CD4-positive, CD25-positive, alpha-beta regulatory T cell (primary cell): ENCODE measurements around the gene SAE1. TPM values are rescaled to one million over a fixed set of nuclear protein-coding genes. Genes with fewer than 3 reads are reported as not detected.
A peak's percentile ranks its signal among the peaks of the same experiment; 100 is the strongest.

ENCODE experiments used
- ATAC-seq, 2 donors: fragments of 150-1000 bp; cut with Tn5 transposase; one replicate each; pipeline ENCODE4 v1.10.0; 2021; ENCODE audit warnings: low read depth in 2 of 2, moderate number of reproducible peaks in 2 of 2, moderate library complexity in 1 of 2
- DNase-seq, 3 donors: peaks; one replicate each; pipeline versions ENCODE4 v3.0.0 to v3.0.0-alpha.2; 2012 to 2022; ENCODE audit warnings: mixed read lengths in 1 of 3
- H3K27ac ChIP-seq: one replicate; pipeline ENCODE4 v1.7.0; 2013; ENCODE audit warnings: mild to moderate bottlenecking, low read length; ENCODE audit not compliant: insufficient read depth, poor library complexity, severe bottlenecking
- H3K27me3 ChIP-seq: one replicate; pipeline ENCODE4 v1.7.0; 2013; ENCODE audit warnings: low read length; ENCODE audit not compliant: control insufficient read depth, insufficient read depth
- H3K36me3 ChIP-seq: one replicate; pipeline ENCODE4 v1.7.0; 2013; ENCODE audit warnings: mild to moderate bottlenecking, low read length, moderate library complexity; ENCODE audit not compliant: control insufficient read depth, insufficient read depth
- H3K4me1 ChIP-seq: 2 replicates; pipeline ENCODE4 v1.7.0; 2013; ENCODE audit warnings: mild to moderate bottlenecking, low read length; ENCODE audit not compliant: insufficient read depth, control insufficient read depth, poor library complexity, severe bottlenecking
- H3K4me3 ChIP-seq: one replicate; pipeline ENCODE4 v1.7.0; 2013; ENCODE audit warnings: low read depth, mild to moderate bottlenecking, low read length, moderate library complexity
- H3K9me3 ChIP-seq, 2 experiments: 1 replicate in 1 of 2; 2 replicates in 1 of 2; pipeline ENCODE4 v1.7.0; 2013; ENCODE audit warnings: low read length in 2 of 2, mild to moderate bottlenecking in 1 of 2, moderate library complexity in 1 of 2; ENCODE audit not compliant: control insufficient read depth in 2 of 2
- H3K27ac Mint-ChIP-seq, 3 donors: one replicate each; pipeline ENCODE4 v1.8.0; 2020 to 2022; ENCODE audit warnings: mild to moderate bottlenecking in 3 of 3, mixed read lengths in 3 of 3, moderate library complexity in 2 of 3
- H3K27me3 Mint-ChIP-seq: one replicate; pipeline ENCODE4 v1.8.0; 2022; ENCODE audit warnings: mild to moderate bottlenecking, mixed read lengths
- H3K36me3 Mint-ChIP-seq: one replicate; pipeline ENCODE4 v1.8.0; 2020; ENCODE audit warnings: mixed read lengths
- H3K4me1 Mint-ChIP-seq, 4 donors: one replicate each; pipeline ENCODE4 v1.8.0; 2020 to 2022; ENCODE audit warnings: mixed read lengths in 4 of 4, mild to moderate bottlenecking in 1 of 4
- H3K4me3 Mint-ChIP-seq, 4 donors: one replicate each; pipeline ENCODE4 v1.8.0; 2020 to 2022; ENCODE audit warnings: mild to moderate bottlenecking in 4 of 4, mixed read lengths in 4 of 4, moderate library complexity in 3 of 4
- H3K9me3 Mint-ChIP-seq, 7 donors: one replicate each; pipeline ENCODE4 v1.8.0; 2020 to 2022; ENCODE audit warnings: mixed read lengths in 7 of 7, mild to moderate bottlenecking in 3 of 7, moderate library complexity in 2 of 7
- polyA plus RNA-seq, 4 donors: library from polyadenylated mRNA; unstranded; fragments of 300-500 nt; fragmentation: Illumina TruSeq; gene quantifications; one replicate each; pipeline ENCODE4 v1.2.3, GENCODE V29; 2021
- total RNA-seq: library from RNA; stranded (reverse); gene quantifications from one replicate; pipeline ENCODE4 v1.2.3, GENCODE V29; 2022

SAE1 gene
- total and polyA plus RNA-seq, 5 donors from 2014 or later: 45.5 to 127 (median 110) TPM

DNA sequence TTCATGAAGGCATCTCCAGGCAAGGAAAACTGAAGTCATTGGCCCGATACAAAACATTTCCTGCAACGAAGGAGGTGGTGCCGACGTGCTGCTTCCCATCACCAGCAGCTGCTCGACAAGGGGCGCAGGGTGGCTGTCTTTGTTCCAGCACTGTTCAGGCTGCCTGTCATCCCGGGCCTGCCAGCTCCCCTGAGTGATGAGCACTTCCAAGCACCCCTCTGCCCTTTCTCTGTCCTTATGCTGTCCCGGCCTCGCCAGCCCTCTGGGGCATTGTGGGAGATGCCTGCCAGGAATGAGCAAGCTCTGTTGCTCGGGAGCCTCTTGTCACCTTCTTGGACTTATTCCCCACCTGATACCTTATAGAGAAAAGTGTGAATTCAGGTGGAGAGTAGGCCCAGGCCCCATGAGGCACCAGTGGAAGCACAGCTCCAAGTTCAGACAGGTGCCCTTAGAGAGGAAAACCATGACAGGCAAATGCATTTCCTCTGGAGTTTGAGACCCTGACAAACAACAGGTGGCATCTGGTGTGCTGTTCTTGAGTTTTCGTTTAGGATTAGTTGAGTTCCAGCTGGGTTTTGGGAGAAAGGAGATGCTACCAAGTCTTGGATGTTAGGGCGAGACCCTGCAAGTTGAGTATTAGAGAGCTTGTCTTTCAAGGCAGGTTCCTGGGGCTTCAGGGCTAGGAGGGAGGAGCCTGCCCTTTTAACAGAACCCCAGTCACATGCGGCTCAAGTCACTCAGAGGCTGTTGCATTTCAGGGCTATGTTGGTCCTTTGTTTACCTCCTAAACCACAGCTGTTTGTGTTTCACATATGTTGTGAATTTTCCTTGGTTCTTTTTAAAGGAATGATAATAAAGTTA, 78.9 kb downstream of the SAE1 start:
- Mint-ChIP-seq H3K27ac (peak overlapping the region in 1 of 3 donors; percentile 82), H3K4me1 (peaks cover 5 to 9% (median 9%) of the 10 kb centered on the region in 4 donors), H3K9me3 (no peaks in the 10 kb centered on the region), H3K4me3 (no peak overlapping the region), H3K27me3 (no peaks in the 10 kb centered on the region), H3K36me3 (peaks cover 43% of the 10 kb centered on the region)
- ATAC-seq: no peak
- Histone ChIP-seq H3K36me3 (peaks cover 44% of the 10 kb centered on the region), H3K27me3 (no peaks in the 10 kb centered on the region), H3K9me3 (no peaks in the 10 kb centered on the region), H3K27ac (no peak overlapping the region), H3K4me3 (no peak overlapping the region), H3K4me1 (peaks cover 7% of the 10 kb centered on the region)
- DNase-seq: no peak

- H3K27ac Mint-ChIP-seq: peak overlapping the region in 2 of 3 donors; percentile 82 to 94
Measured at GRCh38 chr19:47210180-47210490, 79.5 kb downstream of the SAE1 start.

DNA sequence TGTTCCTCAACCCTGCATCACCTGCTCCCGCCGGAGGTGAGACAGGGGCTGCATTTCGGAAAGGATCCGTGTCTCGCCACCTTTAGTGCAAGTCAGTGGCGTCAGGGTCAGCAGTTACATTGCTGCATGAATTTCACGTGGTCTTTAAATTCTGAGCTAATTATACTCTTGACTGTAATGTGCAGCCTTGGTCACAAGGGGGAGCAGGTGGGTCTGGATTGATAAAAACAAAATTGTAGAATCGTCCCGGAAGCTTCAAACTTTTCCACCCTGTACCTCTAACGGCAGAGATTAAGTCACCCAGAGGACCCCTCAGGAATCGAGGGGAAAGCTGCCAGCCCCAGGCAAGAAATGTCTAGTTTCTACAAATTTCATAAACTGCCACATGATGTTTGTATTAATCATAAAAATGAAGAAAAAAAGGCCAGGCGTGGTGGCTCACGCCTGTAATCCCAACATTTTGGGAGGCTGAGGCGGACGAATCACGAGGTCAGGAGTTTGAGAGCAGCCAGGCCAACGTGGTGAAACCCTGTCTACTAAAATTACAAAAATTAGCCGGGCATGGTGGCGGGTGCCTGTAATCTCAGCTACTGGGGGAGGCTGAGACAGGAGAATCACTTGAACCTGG, 80.2 kb downstream of the SAE1 start:
- Mint-ChIP-seq H3K36me3 (peaks cover 33% of the 10 kb centered on the region), H3K27me3 (no peaks in the 10 kb centered on the region), H3K4me1 (peaks cover 5 to 9% (median 9%) of the 10 kb centered on the region in 4 donors), H3K27ac (peak overlapping the region; percentile 72 to 94 (median 82)), H3K9me3 (no peaks in the 10 kb centered on the region), H3K4me3 (peak overlapping the region in 2 of 4 donors; percentile 3)
- no peaks in the 10 kb centered on the region for H3K27me3 ChIP-seq
- ATAC-seq (peak; percentile 77 to 79), DNase-seq (peak; percentile 72 to 85 (median 76))
- H3K9me3 ChIP-seq: no peaks in the 10 kb centered on the region
- H3K4me1 ChIP-seq: peaks cover 7% of the 10 kb centered on the region
- no peak overlapping the region for H3K4me3 ChIP-seq
- no peak overlapping the region for H3K27ac ChIP-seq
- H3K36me3 ChIP-seq: peaks cover 32% of the 10 kb centered on the region

More at GRCh38 chr19:47210180-47210490, 79.5 kb downstream of the SAE1 start:
- Histone ChIP-seq H3K4me3 (no peak overlapping the region), H3K36me3 (peaks cover 38% of the 10 kb centered on the region), H3K4me1 (peaks cover 7% of the 10 kb centered on the region), H3K27me3 (no peaks in the 10 kb centered on the region), H3K9me3 (no peaks in the 10 kb centered on the region), H3K27ac (no peak overlapping the region)
- Mint-ChIP-seq H3K9me3 (no peaks in the 10 kb centered on the region), H3K27me3 (no peaks in the 10 kb centered on the region), H3K36me3 (peaks cover 37% of the 10 kb centered on the region), H3K4me3 (no peak overlapping the region), H3K4me1 (peaks cover 5 to 9% (median 9%) of the 10 kb centered on the region in 4 donors)
- no peak for ATAC-seq
- no peak for DNase-seq

DNA sequence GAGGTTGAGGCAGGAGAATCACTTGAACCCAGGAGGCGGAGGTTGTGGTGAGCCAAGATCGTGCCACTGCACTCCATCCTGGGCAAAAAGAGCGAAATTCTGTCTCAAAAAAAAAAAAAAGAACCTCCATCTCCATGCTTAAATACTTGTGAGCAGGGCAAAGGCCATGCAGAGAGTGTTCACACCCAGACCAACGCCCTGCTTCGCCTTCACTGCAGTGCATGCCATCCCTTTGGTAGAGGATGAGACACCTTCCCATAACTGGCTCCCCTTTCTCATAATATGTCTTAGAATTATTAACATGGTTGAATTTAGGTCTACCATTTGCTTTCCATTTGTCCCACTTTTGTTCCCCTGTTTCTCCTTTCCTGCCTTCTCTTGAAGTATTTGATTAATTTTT, 84.9 kb downstream of the SAE1 start:
- Histone ChIP-seq H3K27ac (no peak overlapping the region), H3K4me1 (peaks cover 5% of the 10 kb centered on the region), H3K36me3 (no peaks in the 10 kb centered on the region), H3K27me3 (no peaks in the 10 kb centered on the region), H3K4me3 (no peak overlapping the region), H3K9me3 (no peaks in the 10 kb centered on the region)
- no peak for DNase-seq
- no peak for ATAC-seq
- H3K4me3 Mint-ChIP-seq: no peak overlapping the region
- no peaks in the 10 kb centered on the region for H3K9me3 Mint-ChIP-seq
- no peaks in the 10 kb centered on the region for H3K27me3 Mint-ChIP-seq
- no peak overlapping the region for H3K27ac Mint-ChIP-seq
- peaks cover 3 to 7% (median 5%) of the 10 kb centered on the region in 4 donors for H3K4me1 Mint-ChIP-seq
- H3K36me3 Mint-ChIP-seq: peaks cover 3% of the 10 kb centered on the region

GRCh38 chr19:47221080-47221841, 90.6 kb downstream of the SAE1 start:
- no peaks in the 10 kb centered on the region for H3K27me3 ChIP-seq
- H3K9me3 Mint-ChIP-seq: no peaks in the 10 kb centered on the region
- peaks cover 7% of the 10 kb centered on the region for H3K36me3 Mint-ChIP-seq
- no peak for ATAC-seq
- H3K9me3 ChIP-seq: no peaks in the 10 kb centered on the region
- peaks cover 6% of the 10 kb centered on the region for H3K36me3 ChIP-seq
- H3K27ac Mint-ChIP-seq: no peak overlapping the region
- no peaks in the 10 kb centered on the region for H3K27me3 Mint-ChIP-seq
- H3K4me1 Mint-ChIP-seq: peaks cover 0 to 7% (median 4%) of the 10 kb centered on the region in 4 donors
- H3K4me1 ChIP-seq: peaks cover 5% of the 10 kb centered on the region
- DNase-seq: no peak
- H3K4me3 Mint-ChIP-seq: no peak overlapping the region
- no peak overlapping the region for H3K4me3 ChIP-seq
- H3K27ac ChIP-seq: no peak overlapping the region

DNA sequence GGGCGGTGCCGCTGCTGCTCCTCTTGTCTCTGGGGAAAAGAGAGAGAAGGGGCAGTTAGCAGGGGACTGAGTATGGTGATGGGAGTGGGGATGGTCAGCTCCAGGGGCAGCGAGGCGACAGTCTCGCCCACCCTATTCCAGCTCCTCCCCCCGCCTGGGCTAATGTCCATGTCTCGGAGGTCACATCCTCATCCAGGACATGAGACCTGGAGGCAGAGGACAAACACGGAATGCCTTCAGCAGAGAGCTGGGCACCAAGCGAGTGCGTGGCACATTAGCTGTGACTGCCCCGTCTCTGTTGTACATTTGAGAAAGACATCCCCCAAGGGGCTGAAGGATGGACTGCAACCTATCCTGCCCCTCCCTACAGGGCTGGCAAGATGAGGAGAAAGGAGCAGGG, 91.3 kb downstream of the SAE1 start:
- Mint-ChIP-seq H3K4me3 (peak overlapping the region in 1 of 4 donors; percentile 38), H3K27ac (no peak overlapping the region), H3K36me3 (peaks cover 7% of the 10 kb centered on the region), H3K9me3 (no peaks in the 10 kb centered on the region), H3K4me1 (peaks cover 0 to 8% (median 5%) of the 10 kb centered on the region in 4 donors), H3K27me3 (no peaks in the 10 kb centered on the region)
- no peak overlapping the region for H3K27ac ChIP-seq
- no peaks in the 10 kb centered on the region for H3K9me3 ChIP-seq
- DNase-seq: no peak
- no peaks in the 10 kb centered on the region for H3K27me3 ChIP-seq
- peaks cover 6% of the 10 kb centered on the region for H3K36me3 ChIP-seq
- ATAC-seq: no peak
- H3K4me1 ChIP-seq: peaks cover 12% of the 10 kb centered on the region
- H3K4me3 ChIP-seq: no peak overlapping the region

DNA sequence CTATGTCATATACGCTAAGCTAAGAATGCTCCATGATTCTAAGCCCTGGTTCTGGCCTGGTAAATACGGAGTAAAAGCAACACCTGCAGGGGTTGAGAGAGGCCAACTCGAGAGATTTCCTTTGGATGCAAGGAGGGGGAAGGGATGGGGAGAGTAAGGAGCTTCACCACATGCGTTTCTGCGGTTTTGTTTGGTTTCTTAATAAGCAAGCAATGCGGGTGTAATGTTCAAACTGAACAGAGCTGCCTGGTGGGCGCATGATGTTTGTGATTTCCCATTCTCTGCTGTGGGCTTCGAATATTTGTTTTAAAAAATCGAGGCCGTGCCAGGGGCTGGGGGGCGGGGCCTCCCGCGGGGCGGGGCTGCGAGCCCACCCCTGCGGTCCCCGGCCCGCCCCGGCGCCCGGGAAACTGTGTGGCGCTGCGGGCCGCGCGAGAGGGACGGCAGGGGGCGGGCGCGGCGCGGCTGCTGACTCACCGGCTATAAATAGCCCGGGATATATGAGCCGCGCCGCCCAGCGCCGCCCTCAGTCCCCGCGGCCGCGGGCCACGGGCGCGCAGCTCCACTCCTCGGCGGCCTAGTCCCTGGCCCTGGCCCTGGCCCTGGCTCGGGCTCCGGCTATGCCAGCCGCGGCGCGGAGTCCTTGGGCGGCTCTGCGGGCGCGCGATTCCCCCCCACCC, 95.3 kb downstream of the SAE1 start:
- H3K4me3 ChIP-seq: peak overlapping the region; percentile 26
- H3K27me3 ChIP-seq: no peaks in the 10 kb centered on the region
- no peaks in the 10 kb centered on the region for H3K9me3 Mint-ChIP-seq
- H3K27me3 Mint-ChIP-seq: no peaks in the 10 kb centered on the region
- H3K4me3 Mint-ChIP-seq: peak overlapping the region; percentile 39 to 88 (median 72)
- ATAC-seq: peak; percentile 68 to 69
- H3K36me3 Mint-ChIP-seq: peaks cover 7% of the 10 kb centered on the region
- H3K4me1 Mint-ChIP-seq: peaks cover 0 to 17% (median 8%) of the 10 kb centered on the region in 4 donors
- H3K4me1 ChIP-seq: peaks cover 44% of the 10 kb centered on the region
- peaks cover 6% of the 10 kb centered on the region for H3K36me3 ChIP-seq
- peak; percentile 83 to 87 (median 86) for DNase-seq
- peak overlapping the region; percentile 85 for H3K27ac ChIP-seq
- H3K9me3 ChIP-seq: no peaks in the 10 kb centered on the region
- peak overlapping the region in 2 of 3 donors; percentile 90 to 91 for H3K27ac Mint-ChIP-seq
